Fibroblast of skin of right biceps (primary cell): ENCODE data around the gene PLEK.
A peak's percentile ranks its signal among the peaks of the same experiment; 100 is the strongest.
"Not testable (repeated sequence)": the region's sequence is repeated elsewhere in the genome, so short reads cannot be mapped to it uniquely, and the experiment has no call there.

Experiments used
- DNase-seq: peaks from one replicate; pipeline ENCODE4 v3.0.0-alpha.2; 2013

PLEK gene

GRCh38 chr2:68365087-68365486 lies at the start of gene PLEK:
Gene PLEK (plus strand): TSS chr2:68365282. CDS start chr2:68365352, 70 bp downstream.
- DNase-seq, result no peak

GRCh38 chr2:68316111-68316510 lies 49.0 kb upstream of the PLEK start:
- no peak for DNase-seq

GRCh38 chr2:68317971-68318913 lies 46.8 kb upstream of the PLEK start:
- peak; percentile 14 for DNase-seq

GRCh38 chr2:68318914-68319397 lies 46.1 kb upstream of the PLEK start:
- no peak for DNase-seq

- peak; percentile 85 for DNase-seq
Measured at GRCh38 chr2:68319398-68320117, 45.5 kb upstream of the PLEK start, which contains the start of gene CNRIP1. Gene CNRIP1 (minus strand): TSS chr2:68319949. CDS start chr2:68319400, 549 bp downstream.

- no peak for DNase-seq
Measured at GRCh38 chr2:68320118-68320641, 44.9 kb upstream of the PLEK start.

GRCh38 chr2:68325056-68325455 lies 40.0 kb upstream of the PLEK start:
- DNase-seq, result no peak

GRCh38 chr2:68328901-68329300 lies 36.2 kb upstream of the PLEK start:
- no peak for DNase-seq

- DNase-seq, result peak; percentile 39
Measured at GRCh38 chr2:68330691-68331090, 34.4 kb upstream of the PLEK start.

- DNase-seq, result no peak
Measured at GRCh38 chr2:68333009-68333408, 32.1 kb upstream of the PLEK start.

GRCh38 chr2:68333931-68334330 lies 31.2 kb upstream of the PLEK start:
- DNase-seq, result no peak

GRCh38 chr2:68336192-68336591 lies 28.9 kb upstream of the PLEK start:
- DNase-seq, result peak; percentile 85

GRCh38 chr2:68340226-68341061 lies 24.6 kb upstream of the PLEK start:
- DNase-seq, result no peak

- no peak for DNase-seq
Measured at GRCh38 chr2:68341062-68341329, 24.1 kb upstream of the PLEK start.

- DNase-seq, result no peak
Measured at GRCh38 chr2:68341583-68341982, 23.5 kb upstream of the PLEK start.

- DNase-seq, result no peak
Measured at GRCh38 chr2:68342470-68342869, 22.6 kb upstream of the PLEK start.

GRCh38 chr2:68344031-68344430 lies 21.1 kb upstream of the PLEK start:
- no peak for DNase-seq

GRCh38 chr2:68345129-68345875 lies 19.8 kb upstream of the PLEK start:
- no peak for DNase-seq

GRCh38 chr2:68349091-68349490 lies 16.0 kb upstream of the PLEK start:
- not testable (repeated sequence) for DNase-seq

- DNase-seq, result no peak
Measured at GRCh38 chr2:68351997-68352396, 13.1 kb upstream of the PLEK start.

- DNase-seq, result peak; percentile 7
Measured at GRCh38 chr2:68352651-68353391, 12.3 kb upstream of the PLEK start.
